Hippocampal formation (tissue), 2 donors: ENCODE measurements around the gene PTPRA.
"Not testable (repeated sequence)": the region's sequence is repeated elsewhere in the genome, so short reads cannot be mapped to it uniquely, and the experiment has no call there.

Source experiments
- DNase-seq, 2 donors: peaks; one replicate each; lab custom pipeline; 2025; lab: John Stamatoyannopoulos, UW

Gene PTPRA

DNA sequence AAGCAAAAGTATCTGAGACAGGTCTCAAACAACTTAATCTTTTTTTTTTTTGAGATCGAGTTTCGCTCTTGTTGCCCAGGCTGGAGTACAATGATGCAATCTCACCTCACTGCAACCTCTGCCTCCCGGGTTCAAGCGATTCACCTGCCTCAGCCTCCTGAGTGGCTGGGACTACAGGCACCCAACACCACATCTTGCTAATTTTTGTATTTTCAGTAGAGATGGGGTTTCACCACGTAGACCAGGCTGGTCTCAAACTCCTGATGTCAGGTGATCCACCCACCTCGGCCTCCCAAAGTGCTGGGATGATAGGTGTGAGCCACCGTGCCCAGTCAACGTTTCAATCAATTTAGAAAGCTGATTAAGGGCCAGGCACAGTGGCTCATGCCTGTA, 200.0 kb downstream of the PTPRA start:
- DNase-seq, result not testable (repeated sequence)

DNA sequence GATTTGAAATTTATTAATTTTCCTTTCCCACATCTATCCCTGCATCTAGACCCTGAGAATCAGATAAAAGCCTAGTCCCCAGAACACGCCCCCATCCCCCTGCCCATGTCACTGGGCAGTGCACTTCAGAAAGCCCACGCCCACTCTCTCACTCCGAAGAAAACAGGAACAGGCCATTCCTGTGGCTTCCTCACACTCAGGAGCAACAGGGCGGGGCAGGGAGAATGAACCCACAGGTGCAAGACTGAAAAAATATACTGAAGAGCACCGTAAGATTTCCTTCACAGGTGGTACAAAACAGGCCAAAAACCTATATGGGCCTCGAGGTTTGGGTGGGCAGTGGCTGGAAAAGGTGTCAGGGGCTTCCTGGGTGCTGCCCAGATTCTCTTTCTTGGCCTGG, 201.5 kb downstream of the PTPRA start:
- no peak for DNase-seq

DNA sequence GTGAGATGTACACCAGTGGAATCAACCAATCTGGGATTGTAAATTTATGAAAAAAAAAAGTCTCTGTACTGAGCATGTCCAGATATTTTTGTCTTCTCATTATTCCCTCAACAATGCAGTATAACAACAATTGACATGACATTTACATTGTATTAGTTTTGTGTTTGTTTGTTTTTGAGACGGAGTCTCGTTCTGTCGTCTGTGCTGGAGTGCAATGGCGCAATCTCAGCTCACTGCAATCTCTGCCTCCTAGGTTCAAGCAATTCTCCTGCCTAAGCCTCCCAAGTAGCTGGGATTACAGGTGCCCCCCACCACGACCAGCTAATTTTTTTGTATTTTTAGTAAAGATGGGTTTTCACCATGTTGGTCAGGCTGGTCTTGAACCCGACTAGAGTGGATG, 202.0 kb downstream of the PTPRA start:
- not testable (repeated sequence) for DNase-seq

DNA sequence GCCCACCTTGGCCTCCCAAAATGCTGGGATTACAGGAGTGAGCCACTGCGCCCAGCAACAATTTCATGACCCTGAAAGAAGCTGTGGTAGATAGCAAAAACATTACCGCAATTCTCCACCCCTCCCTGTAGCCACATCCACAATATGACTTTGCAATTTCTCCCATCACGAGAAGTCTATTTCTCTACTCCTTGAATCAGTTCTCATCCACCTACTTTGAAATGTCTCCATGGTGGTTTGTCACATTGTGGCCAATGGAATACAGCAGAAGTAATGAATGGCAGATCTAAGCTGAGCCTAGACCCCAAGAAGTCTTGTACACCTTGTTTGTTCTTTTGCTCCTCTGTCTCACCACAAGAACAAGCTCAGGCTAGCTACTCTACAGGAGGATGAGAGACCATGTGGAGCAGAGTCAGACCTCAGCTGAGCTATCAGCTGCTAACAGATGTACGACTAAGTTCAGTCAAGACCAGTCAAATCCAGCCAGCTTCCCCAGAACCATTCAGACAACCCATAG, 204.4 kb downstream of the PTPRA start:
- no peak for DNase-seq

DNA sequence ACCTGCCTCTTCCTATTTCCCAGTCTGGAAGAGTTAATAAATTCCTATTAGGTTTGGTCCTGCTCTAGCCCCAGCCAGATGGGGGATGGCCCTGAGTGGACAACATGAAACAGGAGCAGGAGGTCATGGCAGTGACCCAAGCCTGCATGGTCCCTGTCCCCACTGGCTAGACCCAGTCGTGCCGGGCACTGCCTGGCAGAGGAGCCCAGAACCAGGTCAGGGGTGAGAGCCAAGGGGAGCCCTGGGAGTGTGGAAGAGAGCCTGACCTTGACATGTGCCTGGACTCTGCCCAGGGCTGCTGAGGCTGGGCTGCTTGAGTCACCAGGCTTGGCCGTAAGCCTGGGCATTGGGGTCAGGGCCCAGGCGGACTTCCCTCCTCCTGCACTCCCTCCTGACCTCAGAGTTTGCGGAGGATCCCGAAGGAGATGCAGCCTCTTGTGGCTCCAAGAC, 207.7 kb downstream of the PTPRA start:
- DNase-seq, result no peak

GRCh38 chr20:3081641-3082040, 208.4 kb downstream of the PTPRA start:
- DNase-seq, result no peak

GRCh38 chr20:3082306-3082951, 209.1 kb downstream of the PTPRA start:
- no peak for DNase-seq

GRCh38 chr20:3082955-3083952, 210.0 kb downstream of the PTPRA start:
- DNase-seq, result no peak

- DNase-seq, result no peak
These were observed 211.2 kb downstream of the PTPRA start, which contains the start of gene AVP for GRCh38 chr20:3084283-3084985. AVP (minus strand) TSS chr20:3084724; CDS start chr20:3084674, 50 bp downstream.

DNA sequence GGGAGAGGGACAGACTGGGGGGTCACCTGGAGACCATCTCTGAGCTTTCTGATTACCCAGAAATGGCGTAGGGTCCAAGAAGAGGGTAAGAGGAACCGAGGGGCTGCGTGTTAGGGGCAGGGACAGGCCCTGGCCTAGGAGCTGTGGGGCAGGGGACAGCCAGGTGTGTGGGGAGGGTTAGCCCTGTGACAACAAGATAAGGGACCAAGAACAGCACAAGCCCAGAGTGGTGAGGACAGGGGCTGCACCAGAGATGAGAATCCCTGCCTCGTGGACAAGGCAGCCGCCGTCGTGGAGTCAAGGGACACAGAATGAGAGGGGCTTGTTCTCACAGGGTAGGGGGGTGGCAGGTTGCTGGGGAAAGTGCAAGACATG, 211.7 kb downstream of the PTPRA start:
- DNase-seq, result no peak

DNA sequence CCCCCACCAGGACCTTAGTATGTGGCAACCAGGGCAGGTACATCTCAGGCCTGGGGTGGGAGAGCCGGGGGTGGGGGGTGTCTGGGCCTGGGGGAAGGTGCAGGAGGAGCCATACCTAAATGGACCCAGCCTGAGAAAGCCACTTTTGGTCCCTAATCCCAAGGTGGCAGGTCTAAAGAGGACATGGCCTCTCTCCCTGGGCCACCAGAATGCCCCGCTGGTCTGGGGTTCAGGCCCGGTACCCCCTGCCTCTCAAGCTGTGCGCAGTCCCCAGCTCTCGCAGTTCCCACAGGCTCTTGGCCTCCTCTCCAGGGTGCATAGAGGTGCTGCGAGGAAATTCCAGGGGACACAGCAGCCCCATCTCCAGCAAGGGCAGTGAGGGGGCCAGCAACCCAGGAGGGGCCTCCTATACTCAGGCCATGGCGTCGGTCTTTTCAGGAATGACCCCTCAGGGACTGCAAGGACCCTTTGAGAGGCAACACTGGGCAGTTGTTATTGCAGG, 212.3 kb downstream of the PTPRA start:
- DNase-seq, result no peak

GRCh38 chr20:3088031-3088430, 214.8 kb downstream of the PTPRA start:
- DNase-seq, result no peak
